GM12873 (cell line): ENCODE results near the gene FAM43B.

Experiments
- TF ChIP-seq, protein P1 (sequence below): IDR thresholded peaks from 2 replicates; pipeline ENCODE4 v1.5.1; 2012; ENCODE audit warnings: low read depth, mild to moderate bottlenecking, moderate library complexity, low read length, control low read depth; ENCODE audit not compliant: insufficient read depth; ENCODE audit errors: missing control alignments

The FAM43B gene

DNA sequence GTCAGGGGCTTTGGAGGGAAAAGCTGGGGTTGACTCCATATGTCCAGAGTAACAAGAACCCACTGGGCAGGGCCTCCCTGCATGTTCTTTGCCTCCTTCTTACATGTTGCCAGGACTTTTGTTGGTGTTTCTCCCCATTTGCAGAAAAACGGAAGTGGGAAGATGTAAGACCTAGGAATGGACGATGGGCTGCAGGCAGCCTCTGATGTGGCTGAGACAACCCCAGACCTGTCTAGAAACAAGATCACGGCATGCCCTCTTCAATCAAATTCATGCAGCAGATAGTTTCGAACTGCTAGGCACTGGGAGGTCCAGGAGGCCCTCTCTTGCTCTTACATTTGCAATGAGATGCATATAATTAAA lies 3.4 kb downstream of the FAM43B start:
- TF ChIP-seq, protein P1, sequence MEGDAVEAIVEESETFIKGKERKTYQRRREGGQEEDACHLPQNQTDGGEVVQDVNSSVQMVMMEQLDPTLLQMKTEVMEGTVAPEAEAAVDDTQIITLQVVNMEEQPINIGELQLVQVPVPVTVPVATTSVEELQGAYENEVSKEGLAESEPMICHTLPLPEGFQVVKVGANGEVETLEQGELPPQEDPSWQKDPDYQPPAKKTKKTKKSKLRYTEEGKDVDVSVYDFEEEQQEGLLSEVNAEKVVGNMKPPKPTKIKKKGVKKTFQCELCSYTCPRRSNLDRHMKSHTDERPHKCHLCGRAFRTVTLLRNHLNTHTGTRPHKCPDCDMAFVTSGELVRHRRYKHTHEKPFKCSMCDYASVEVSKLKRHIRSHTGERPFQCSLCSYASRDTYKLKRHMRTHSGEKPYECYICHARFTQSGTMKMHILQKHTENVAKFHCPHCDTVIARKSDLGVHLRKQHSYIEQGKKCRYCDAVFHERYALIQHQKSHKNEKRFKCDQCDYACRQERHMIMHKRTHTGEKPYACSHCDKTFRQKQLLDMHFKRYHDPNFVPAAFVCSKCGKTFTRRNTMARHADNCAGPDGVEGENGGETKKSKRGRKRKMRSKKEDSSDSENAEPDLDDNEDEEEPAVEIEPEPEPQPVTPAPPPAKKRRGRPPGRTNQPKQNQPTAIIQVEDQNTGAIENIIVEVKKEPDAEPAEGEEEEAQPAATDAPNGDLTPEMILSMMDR = no peak

DNA sequence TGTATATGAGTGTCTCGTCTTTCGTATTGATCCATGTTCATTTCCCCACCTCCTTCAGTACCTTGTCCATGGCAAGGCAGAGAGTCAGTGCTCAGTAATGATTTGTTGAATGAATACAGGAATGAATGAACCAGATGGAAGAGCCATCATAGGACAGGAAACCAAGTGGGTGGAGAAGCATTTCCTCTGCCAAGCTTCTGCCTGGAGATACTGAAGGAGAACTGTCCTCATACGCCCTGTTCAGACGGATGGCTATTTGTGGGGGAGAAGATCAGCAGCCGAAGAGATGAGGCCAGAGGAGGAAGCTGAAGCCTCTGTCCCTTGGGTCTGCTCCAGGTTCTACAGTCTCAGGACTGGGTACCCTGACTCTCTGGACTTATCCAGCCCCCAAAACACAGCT lies 5.8 kb downstream of the FAM43B start:
- TF ChIP-seq, protein P1 = no peak

DNA sequence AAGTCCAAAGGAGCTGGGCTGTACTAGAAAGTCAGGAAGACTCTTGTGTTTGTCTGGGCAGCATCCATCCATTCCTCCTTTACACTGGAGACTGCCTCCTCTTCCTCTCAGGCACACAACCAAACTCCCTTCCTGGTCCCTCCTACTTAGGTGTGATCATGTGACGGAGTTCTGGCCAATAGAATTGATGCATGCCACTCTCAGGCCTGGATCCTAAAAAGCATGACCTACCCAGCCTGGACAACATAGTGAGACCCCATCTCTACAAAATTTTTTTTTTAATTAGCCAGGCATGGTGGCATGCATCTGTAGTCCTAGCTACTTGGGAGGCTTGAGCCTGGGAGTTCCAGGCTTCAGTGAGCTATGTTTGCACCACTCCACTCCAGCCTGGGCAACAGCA lies 8.6 kb downstream of the FAM43B start:
- TF ChIP-seq, protein P1 = no peak

GRCh38 chr1:20565234-20565633 lies 12.9 kb downstream of the FAM43B start:
- TF ChIP-seq, protein P1 = no peak

- TF ChIP-seq, protein P1 = no peak
Measured at GRCh38 chr1:20569523-20570098, 17.2 kb downstream of the FAM43B start.

DNA sequence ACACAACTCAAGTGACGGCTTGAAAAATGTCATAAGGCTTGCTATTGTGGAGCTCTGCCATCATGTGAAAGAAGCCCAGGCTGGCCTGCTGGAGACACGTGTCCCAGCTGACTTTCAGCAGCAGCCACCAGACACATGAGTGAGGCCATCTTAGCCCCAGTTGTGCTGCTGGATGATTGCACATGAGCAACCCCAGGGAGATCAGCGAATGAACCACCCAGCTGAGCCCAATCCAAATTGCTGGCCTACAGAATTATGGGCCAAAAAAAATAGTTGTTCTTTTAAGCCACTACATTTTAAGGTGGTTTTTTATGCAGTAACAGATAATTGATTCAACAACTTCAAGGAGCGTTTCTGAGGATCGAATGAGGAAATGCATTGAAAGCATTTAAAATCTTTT lies 19.1 kb downstream of the FAM43B start:
- TF ChIP-seq, protein P1 = no peak

- TF ChIP-seq, protein P1 = no peak
Measured at GRCh38 chr1:20573987-20574386, 21.6 kb downstream of the FAM43B start.
